HepG2 (cell line): Measurements from ENCODE around the gene PLXND1. TPM values are rescaled to one million over a fixed set of nuclear protein-coding genes. Genes with fewer than 3 reads are reported as not detected.

ENCODE experiments used
- ATAC-seq: fragments of 200-7000 bp; cut with Tn5 transposase; 3 replicates; pipeline ENCODE4 v1.9.1; 2020; ENCODE audit warnings: mild to moderate bottlenecking, moderate library complexity
- BruUV-seq: library from RNA; stranded (reverse); fragments of 400-500 nt; replicated peaks from 2 replicates; lab custom pipeline; 2021; lab: Mats Ljungman, UMichigan
- CTCF ChIA-PET: fragments of 300-600 bp; formaldehyde crosslinking; extraction: SDS; loops from one replicate; lab custom pipeline; 2021; ENCODE audit warnings: low total read pairs, inconsistent platforms, low intra/inter-chr PET ratio; lab: Yijun Ruan, JAX
- POLR2A ChIA-PET: fragments of 350-600 bp; sonication (Branson Sonifier 250); formaldehyde crosslinking; loops from one replicate; lab custom pipeline; 2020; ENCODE audit warnings: antibody characterized with exemption, inconsistent platforms; lab: Yijun Ruan, JAX
- DNase-seq: peaks from one replicate; pipeline ENCODE4 v3.0.0-alpha.2; 2015; ENCODE audit warnings: low spot score
- FAIRE-seq: peaks from 3 replicates; lab custom pipeline; 2011; peaks lifted over from hg19 to GRCh38; lab: Jason Lieb, UNC
- H2AFZ ChIP-seq: one replicate; pipeline ENCODE4 v1.6.1; 2011; ENCODE audit warnings: low read length, inconsistent platforms
- H3K27ac ChIP-seq: fragments of 300-600 bp; 3 replicates; pipeline ENCODE4 v1.8.0; 2011; ENCODE audit warnings: mixed run types, mild to moderate bottlenecking, mixed read lengths, low read length, inconsistent platforms; ENCODE audit not compliant: insufficient read depth; ENCODE audit errors: extremely low read length
- H3K27me3 ChIP-seq, 2 experiments: fragments of 200-600 bp in 1 of 2; 2 replicates in 1 of 2; 3 replicates in 1 of 2; pipeline versions ENCODE4 v1.6.0 to v1.8.0; 2011; ENCODE audit warnings: low read length in 2 of 2, mild to moderate bottlenecking in 2 of 2, moderate library complexity in 2 of 2, inconsistent platforms in 1 of 2; ENCODE audit not compliant: insufficient read depth in 2 of 2, control insufficient read depth in 1 of 2
- H3K36me3 ChIP-seq, 2 experiments: fragments of 200-600 bp in 1 of 2; replicated peaks in 1 of 2; 2 replicates in 1 of 2; 3 replicates in 1 of 2; pipeline versions ENCODE4 v1.5.1 to v1.8.0; 2011; ENCODE audit warnings: low read length in 2 of 2, inconsistent platforms in 1 of 2; ENCODE audit not compliant: insufficient read depth in 2 of 2, control insufficient read depth in 1 of 2
- H3K4me1 ChIP-seq: 2 replicates; pipeline ENCODE4 v1.5.1; 2012; ENCODE audit warnings: low read length, inconsistent platforms; ENCODE audit not compliant: insufficient read depth
- H3K4me2 ChIP-seq: 2 replicates; pipeline ENCODE4 v1.6.0; 2011; ENCODE audit warnings: low read depth, low read length, inconsistent platforms
- H3K4me3 ChIP-seq, 3 experiments: fragments of 200-600 bp in 1 of 3; sonication (generic), shearing (Covaris generic) in 1 of 3; replicated peaks in 1 of 3; 2 replicates each; pipeline ENCODE4 v1.5.1; 2011 to 2016; ENCODE audit warnings: low read length in 3 of 3, inconsistent platforms in 2 of 3, low read depth in 2 of 3, mild to moderate bottlenecking in 2 of 3, control low read depth in 1 of 3, mixed read lengths in 1 of 3; ENCODE audit not compliant: insufficient read depth in 1 of 3
- H3K79me2 ChIP-seq: one replicate; pipeline ENCODE4 v1.6.1; 2011; ENCODE audit warnings: low read length, inconsistent platforms; ENCODE audit not compliant: insufficient read depth
- H3K9ac ChIP-seq: 2 replicates; pipeline ENCODE4 v1.6.0; 2011; ENCODE audit warnings: mild to moderate bottlenecking, low read depth, low read length, inconsistent platforms; ENCODE audit not compliant: insufficient read depth
- H3K9me3 ChIP-seq: 2 replicates; pipeline ENCODE4 v1.5.1; 2012; ENCODE audit warnings: mild to moderate bottlenecking, low read length
- H4K20me1 ChIP-seq: 2 replicates; pipeline ENCODE4 v1.6.0; 2011; ENCODE audit warnings: inconsistent platforms, mild to moderate bottlenecking, low read length, moderate library complexity; ENCODE audit not compliant: insufficient read depth
- AGO1 ChIP-seq: fragments of 200-400 bp; formaldehyde crosslinking; IDR thresholded peaks from 2 replicates; pipeline ENCODE4 v1.6.1; 2017; ENCODE audit warnings: mild to moderate bottlenecking, low read depth, low read length, moderate library complexity; ENCODE audit not compliant: poor library complexity, severe bottlenecking
- AGO2 ChIP-seq: fragments of 200-400 bp; formaldehyde crosslinking; optimal IDR thresholded peaks from 2 replicates; pipeline ENCODE3; 2017; ENCODE audit warnings: mild to moderate bottlenecking, low read depth, low read length, moderate library complexity
- CSRNP1 ChIP-seq: sonication (generic); formaldehyde crosslinking; IDR thresholded peaks from 2 replicates; pipeline ENCODE4 v1.8.1; 2023; ENCODE audit warnings: mild to moderate bottlenecking, missing genetic modification reagents
- EEA1 ChIP-seq: sonication (generic); formaldehyde crosslinking; IDR thresholded peaks from 2 replicates; pipeline ENCODE4 v1.5.1; 2020; ENCODE audit warnings: mild to moderate bottlenecking, missing genetic modification reagents, borderline replicate concordance
- HES4 ChIP-seq: sonication (generic); formaldehyde crosslinking; IDR thresholded peaks from 2 replicates; pipeline ENCODE4 v1.9.0; 2021; ENCODE audit warnings: mild to moderate bottlenecking, missing genetic modification reagents, borderline replicate concordance
- NFATC3 ChIP-seq: sonication (generic); formaldehyde crosslinking; IDR thresholded peaks from 2 replicates; pipeline ENCODE4 v1.5.1; 2020; ENCODE audit warnings: mild to moderate bottlenecking, missing genetic modification reagents
- NFKBIZ ChIP-seq: IDR thresholded peaks from 2 replicates; pipeline ENCODE4 v1.6.1; 2018; ENCODE audit warnings: missing genetic modification reagents, missing compliant biosample characterization
- NONO ChIP-seq, 2 experiments: fragments of 450-650 bp in 1 of 2; sonication (generic) in 1 of 2; formaldehyde crosslinking in 1 of 2; IDR thresholded peaks in 1 of 2; conservative IDR thresholded peaks in 1 of 2; 2 replicates each; pipeline versions ENCODE4 v1.6.1 to v1.8.0; 2017 to 2022; ENCODE audit warnings: mild to moderate bottlenecking in 1 of 2, missing genetic modification reagents in 1 of 2, moderate library complexity in 1 of 2
- RNF219 ChIP-seq: sonication (generic); formaldehyde crosslinking; IDR thresholded peaks from 2 replicates; pipeline ENCODE4 v1.5.0; 2020; ENCODE audit warnings: mild to moderate bottlenecking, missing genetic modification reagents
- SOX6 ChIP-seq, 2 experiments: fragments of 450-650 bp in 1 of 2; sonication (generic) in 1 of 2; formaldehyde crosslinking in 1 of 2; IDR thresholded peaks; 2 replicates each; pipeline versions ENCODE4 v1.4.0 to v1.6.1; 2017 to 2020; ENCODE audit warnings: antibody characterized with exemption in 1 of 2, mild to moderate bottlenecking in 1 of 2, missing genetic modification reagents in 1 of 2
- XBP1 ChIP-seq: sonication (generic); formaldehyde crosslinking; IDR thresholded peaks from 2 replicates; pipeline ENCODE4 v1.5.0; 2020; ENCODE audit warnings: missing genetic modification reagents
- ZBTB37 ChIP-seq: sonication (generic); formaldehyde crosslinking; IDR thresholded peaks from 2 replicates; pipeline ENCODE4 v1.4.0; 2020; ENCODE audit warnings: mild to moderate bottlenecking, missing genetic modification reagents
- ZEB1 ChIP-seq: IDR thresholded peaks from 2 replicates; pipeline ENCODE4 v1.6.1; 2012; ENCODE audit warnings: mild to moderate bottlenecking, low read depth, inconsistent platforms; ENCODE audit not compliant: insufficient replicate concordance
- ZNF432 ChIP-seq: sonication (generic); formaldehyde crosslinking; IDR thresholded peaks from 2 replicates; pipeline ENCODE4 v1.5.0; 2020; ENCODE audit warnings: missing genetic modification reagents, mild to moderate bottlenecking, borderline replicate concordance
- ZNF468 ChIP-seq: sonication (generic); formaldehyde crosslinking; IDR thresholded peaks from 2 replicates; pipeline ENCODE4 v1.8.0; 2022; ENCODE audit warnings: mild to moderate bottlenecking, moderate library complexity, missing genetic modification reagents
- ZNF512 ChIP-seq: sonication (generic); formaldehyde crosslinking; IDR thresholded peaks from 2 replicates; pipeline ENCODE4 v1.4.0; 2020; ENCODE audit warnings: mild to moderate bottlenecking, missing genetic modification reagents
- ZZZ3 ChIP-seq: sonication (generic); formaldehyde crosslinking; IDR thresholded peaks from 2 replicates; pipeline ENCODE4 v1.4.0; 2020; ENCODE audit warnings: missing genetic modification reagents, mild to moderate bottlenecking, borderline replicate concordance
- WGBS: methylation state at CpG from one replicate; pipeline ENCODE4 v1.1.6; 2017; ENCODE audit warnings: low lambda C conversion rate; 5-methylcytosine and 5-hydroxymethylcytosine counted together
- in situ Hi-C: cut with HindIII; loops from 2 replicates; pipeline ENCODE4 v1.10.0; 2017; ENCODE audit warnings: low pct_unique_long_range_greater_than_20kb; ENCODE audit not compliant: extremely low pct_ligation_motif_present
- intact Hi-C: fragments of 100-400 bp; cut with micrococcal nuclease; formaldehyde crosslinking; loops from one replicate; pipeline ENCODE4 v1.10.0; 2022; ENCODE audit not compliant: unreplicated experiment
- polyA plus RNA-seq, 8 experiments: library from polyadenylated mRNA; depleted of rRNA in 3 of 8; stranded (reverse) in 7 of 8; unstranded in 1 of 8; fragments of >200 nt; fragmentation: Illumina TruSeq in 4 of 8; extraction: Trizol in 4 of 8; gene quantifications; 2 replicates each; pipeline versions ENCODE4 v1.2.1 to v1.2.3, GENCODE V29; 2011 to 2016; ENCODE audit warnings: low read depth in 4 of 8, missing spikeins in 1 of 8, mixed read lengths in 1 of 8; ENCODE audit not compliant: insufficient read depth in 1 of 8
- total RNA-seq, 5 experiments: library from RNA; depleted of rRNA; stranded (reverse); fragments of >200 nt; fragmentation: Illumina TruSeq; extraction: Trizol; gene quantifications; 2 replicates each; pipeline ENCODE4 v1.2.3, GENCODE V29; 2016; ENCODE audit warnings: low read depth in 1 of 5

PLXND1 gene
- total and polyA plus RNA-seq, 2 of the 13 experiments (the other 11 are each of a cell fraction or from before 2014, with no cell fraction given), result 15.9 to 42.0 TPM

GRCh38 chr3:129532261-129532660 lies 74.2 kb downstream of the PLXND1 start:
- no peaks in the 10 kb centered on the region for H3K79me2 ChIP-seq
- H3K4me2 ChIP-seq, result no peak overlapping the region
- WGBS, result 85% methylated on average over 17 of the region's 20 CpGs
- no peak overlapping the region for H2AFZ ChIP-seq
- H3K27me3 ChIP-seq, result no peaks in the 10 kb centered on the region; a peak in 1 of 5 replicates
- no peaks in the 10 kb centered on the region for H3K36me3 ChIP-seq
- no peaks in the 10 kb centered on the region for H4K20me1 ChIP-seq
- no TSS peak for BruUV-seq
- peaks cover 60% of the 10 kb centered on the region for H3K4me1 ChIP-seq
- H3K9ac ChIP-seq, result no peak overlapping the region
- CTCF ChIA-PET, result no interaction called here
- intact Hi-C loops (no loop called here), in situ Hi-C loops (no loop called here)
- no peaks in the 10 kb centered on the region for H3K9me3 ChIP-seq
- no peak for DNase-seq
- no peak for FAIRE-seq
- POLR2A ChIA-PET, result no interaction called here
- no peak for ATAC-seq
- no peak overlapping the region for H3K4me3 ChIP-seq
- no peak overlapping the region for H3K27ac ChIP-seq
- TF ChIP-seq CSRNP1 (CRISPR knock-in tag), result no peak
- TF ChIP-seq ZNF432 (CRISPR knock-in tag), result no peak
- no peak for TF ChIP-seq ZEB1
- TF ChIP-seq SOX6 (IDR thresholded peaks at IDR 0.05), result no peak
- TF ChIP-seq SOX6 (CRISPR knock-in tag; IDR thresholded peaks at IDR 0.05), result no peak
- TF ChIP-seq NFATC3 (CRISPR knock-in tag), result no peak
- no peak for TF ChIP-seq RNF219
- TF ChIP-seq AGO1, result no peak
- no peak for TF ChIP-seq NONO (IDR thresholded peaks at IDR 0.05)
- TF ChIP-seq NONO (CRISPR knock-in tag; conservative IDR thresholded peaks at IDR 0.05), result no peak
- no peak for TF ChIP-seq HES4 (CRISPR knock-in tag)
- TF ChIP-seq NFKBIZ (CRISPR knock-in tag), result no peak
- TF ChIP-seq ZNF468, result no peak
- TF ChIP-seq ZNF512 (CRISPR knock-in tag), result no peak
- no peak for TF ChIP-seq EEA1
- TF ChIP-seq AGO2, result no peak
- no peak for TF ChIP-seq XBP1 (CRISPR knock-in tag)
- TF ChIP-seq ZZZ3 (CRISPR knock-in tag), result no peak
- TF ChIP-seq ZBTB37 (CRISPR knock-in tag), result no peak
